VCaP (cell line): ENCODE measurements around the gene GPANK1.
A peak's percentile ranks its signal among the peaks of the same experiment; 100 is the strongest.

Experiments
- H3K27ac ChIP-seq: fragments of 450-650 bp; 2 replicates; pipeline ENCODE4 v1.5.1; 2017
- TF ChIP-seq, protein P1 (sequence below): fragments of 450-650 bp; conservative IDR thresholded peaks from 2 replicates; pipeline ENCODE4 v1.5.1; 2017; ENCODE audit warnings: mild to moderate bottlenecking, moderate library complexity

The GPANK1 gene

DNA sequence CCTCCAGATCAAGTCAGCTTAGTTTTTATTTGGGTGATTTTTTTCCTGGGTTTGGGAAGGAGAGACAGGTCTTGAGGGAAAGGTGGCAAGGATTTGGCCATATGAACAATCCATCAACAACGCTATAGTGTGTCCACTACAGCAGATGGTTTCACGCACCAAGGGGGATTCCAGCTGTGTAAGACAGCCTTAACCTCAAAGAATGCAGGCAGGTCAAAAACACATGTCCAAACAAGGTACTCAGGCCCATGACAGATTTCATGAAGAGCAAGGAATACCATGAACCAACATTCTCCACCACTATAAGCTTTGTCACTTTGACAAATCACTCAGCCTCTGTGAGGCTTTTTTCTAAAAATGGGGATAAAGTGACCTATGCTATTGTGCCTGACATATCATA is 47.8 kb downstream of the GPANK1 start:
- TF ChIP-seq, protein P1, sequence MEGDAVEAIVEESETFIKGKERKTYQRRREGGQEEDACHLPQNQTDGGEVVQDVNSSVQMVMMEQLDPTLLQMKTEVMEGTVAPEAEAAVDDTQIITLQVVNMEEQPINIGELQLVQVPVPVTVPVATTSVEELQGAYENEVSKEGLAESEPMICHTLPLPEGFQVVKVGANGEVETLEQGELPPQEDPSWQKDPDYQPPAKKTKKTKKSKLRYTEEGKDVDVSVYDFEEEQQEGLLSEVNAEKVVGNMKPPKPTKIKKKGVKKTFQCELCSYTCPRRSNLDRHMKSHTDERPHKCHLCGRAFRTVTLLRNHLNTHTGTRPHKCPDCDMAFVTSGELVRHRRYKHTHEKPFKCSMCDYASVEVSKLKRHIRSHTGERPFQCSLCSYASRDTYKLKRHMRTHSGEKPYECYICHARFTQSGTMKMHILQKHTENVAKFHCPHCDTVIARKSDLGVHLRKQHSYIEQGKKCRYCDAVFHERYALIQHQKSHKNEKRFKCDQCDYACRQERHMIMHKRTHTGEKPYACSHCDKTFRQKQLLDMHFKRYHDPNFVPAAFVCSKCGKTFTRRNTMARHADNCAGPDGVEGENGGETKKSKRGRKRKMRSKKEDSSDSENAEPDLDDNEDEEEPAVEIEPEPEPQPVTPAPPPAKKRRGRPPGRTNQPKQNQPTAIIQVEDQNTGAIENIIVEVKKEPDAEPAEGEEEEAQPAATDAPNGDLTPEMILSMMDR: no peak

DNA sequence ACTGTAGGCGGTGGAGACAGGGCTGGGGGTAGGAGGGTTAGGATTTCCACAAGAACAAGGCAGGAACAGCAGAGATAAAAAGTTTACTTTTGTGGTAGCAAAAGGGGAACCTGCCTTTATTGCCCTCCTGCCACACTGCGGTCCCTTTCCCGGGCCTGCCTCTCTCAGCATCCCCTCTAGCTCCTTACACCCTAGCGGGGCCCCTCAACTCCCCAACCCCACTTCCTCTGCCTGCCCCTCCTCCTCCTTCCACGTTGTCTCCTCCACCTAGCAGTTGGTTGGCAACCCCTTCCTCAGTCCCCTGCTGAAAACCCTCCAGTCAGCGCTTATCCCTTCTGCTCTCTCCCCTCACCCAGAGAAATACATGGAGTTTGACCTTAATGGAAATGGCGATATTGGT is 49.0 kb downstream of the GPANK1 start:
- H3K27ac ChIP-seq: no peak overlapping the region
- TF ChIP-seq, protein P1: no peak

More for the DNA sequence above, 47.8 kb downstream of the GPANK1 start:
- no peak overlapping the region for H3K27ac ChIP-seq

DNA sequence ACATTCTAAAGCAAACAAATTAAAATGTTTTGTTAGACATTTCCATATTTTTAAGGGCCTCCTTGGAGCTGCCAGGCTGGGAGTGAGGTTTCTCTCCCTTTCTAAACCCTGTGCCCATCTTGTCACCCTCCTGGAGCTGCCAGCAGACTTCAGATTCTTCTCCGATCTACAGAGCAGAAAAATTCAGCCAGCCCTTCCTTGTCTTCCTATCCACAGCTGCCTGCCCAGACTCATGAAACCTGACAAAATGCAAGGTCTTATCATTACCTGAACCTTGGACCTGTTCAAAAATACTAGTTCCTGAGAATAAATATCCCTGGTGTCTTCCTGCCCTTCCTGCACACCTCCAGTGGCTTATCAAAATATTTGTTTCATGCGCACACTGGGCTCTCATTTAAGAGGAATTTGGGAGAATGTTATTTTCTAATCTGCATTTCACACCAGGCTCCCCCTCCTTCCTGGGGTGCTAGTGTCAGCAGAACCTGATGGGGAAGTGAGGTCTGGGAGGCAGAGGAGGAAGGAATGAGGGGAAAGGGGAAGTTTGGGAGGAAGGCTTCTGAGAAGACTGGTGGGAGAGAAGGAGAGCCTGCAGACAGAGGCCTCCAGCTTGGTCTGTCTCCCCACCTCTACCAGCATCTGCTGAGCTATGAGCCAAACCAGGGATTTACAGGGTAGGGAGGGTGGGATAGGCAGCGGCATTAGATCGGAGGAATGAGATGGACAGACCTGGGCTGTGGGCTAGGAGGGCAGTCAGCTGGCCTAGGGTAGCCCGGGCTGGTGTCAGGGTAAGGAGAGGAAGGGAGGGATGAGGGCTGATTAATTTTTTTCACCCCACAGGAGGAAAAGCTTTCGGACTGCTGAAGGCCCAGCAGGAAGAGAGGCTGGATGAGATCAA is 49.9 kb downstream of the GPANK1 start, which contains the start of gene AIF1:
TSS of gene AIF1 (plus strand) at position 551 of the 895 bp plus-strand sequence. CDS start at position 647, 96 bp downstream.
- TF ChIP-seq, protein P1: no peak
- peak within 1 kb of the TSS; percentile 38; the same call in 1 of the 2 replicates for H3K27ac ChIP-seq

DNA sequence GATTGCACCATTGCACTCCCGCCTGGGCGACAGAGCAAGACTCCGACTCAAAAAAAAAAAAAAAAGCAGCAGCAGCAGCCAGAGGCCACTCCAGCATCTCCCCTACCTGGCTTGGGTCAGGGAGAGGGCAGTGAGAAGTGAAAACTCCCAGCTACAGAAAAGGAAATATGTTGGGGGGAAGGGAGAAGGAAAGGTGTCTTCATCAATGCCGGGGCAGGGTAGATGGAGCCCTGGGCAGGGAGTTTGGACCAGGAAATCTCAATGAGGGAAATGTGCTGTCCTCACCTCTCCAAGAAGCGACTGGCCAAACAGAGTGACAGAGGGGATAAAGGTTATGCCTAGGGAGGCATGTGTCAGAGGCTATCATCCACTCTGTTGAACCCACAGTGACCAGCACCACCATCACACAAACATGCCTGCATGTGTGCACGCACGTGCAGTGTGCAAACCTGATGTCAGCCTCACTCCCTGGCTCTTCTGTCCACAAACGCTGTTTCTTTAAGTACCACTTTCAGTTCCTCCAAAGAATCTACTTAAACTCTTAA is 50.6 kb downstream of the GPANK1 start:
- H3K27ac ChIP-seq: peak overlapping the region; percentile 38; the same call in 1 of the 2 replicates
- TF ChIP-seq, protein P1: no peak
